GM18526 (cell line): Measurements from ENCODE around the gene SH3RF3.

ENCODE experiments used
- POLR2A ChIP-seq: IDR thresholded peaks from 3 replicates; pipeline ENCODE4 v1.6.1; 2011; ENCODE audit not compliant: insufficient read length; ENCODE audit errors: extremely low read depth

The SH3RF3 gene

DNA sequence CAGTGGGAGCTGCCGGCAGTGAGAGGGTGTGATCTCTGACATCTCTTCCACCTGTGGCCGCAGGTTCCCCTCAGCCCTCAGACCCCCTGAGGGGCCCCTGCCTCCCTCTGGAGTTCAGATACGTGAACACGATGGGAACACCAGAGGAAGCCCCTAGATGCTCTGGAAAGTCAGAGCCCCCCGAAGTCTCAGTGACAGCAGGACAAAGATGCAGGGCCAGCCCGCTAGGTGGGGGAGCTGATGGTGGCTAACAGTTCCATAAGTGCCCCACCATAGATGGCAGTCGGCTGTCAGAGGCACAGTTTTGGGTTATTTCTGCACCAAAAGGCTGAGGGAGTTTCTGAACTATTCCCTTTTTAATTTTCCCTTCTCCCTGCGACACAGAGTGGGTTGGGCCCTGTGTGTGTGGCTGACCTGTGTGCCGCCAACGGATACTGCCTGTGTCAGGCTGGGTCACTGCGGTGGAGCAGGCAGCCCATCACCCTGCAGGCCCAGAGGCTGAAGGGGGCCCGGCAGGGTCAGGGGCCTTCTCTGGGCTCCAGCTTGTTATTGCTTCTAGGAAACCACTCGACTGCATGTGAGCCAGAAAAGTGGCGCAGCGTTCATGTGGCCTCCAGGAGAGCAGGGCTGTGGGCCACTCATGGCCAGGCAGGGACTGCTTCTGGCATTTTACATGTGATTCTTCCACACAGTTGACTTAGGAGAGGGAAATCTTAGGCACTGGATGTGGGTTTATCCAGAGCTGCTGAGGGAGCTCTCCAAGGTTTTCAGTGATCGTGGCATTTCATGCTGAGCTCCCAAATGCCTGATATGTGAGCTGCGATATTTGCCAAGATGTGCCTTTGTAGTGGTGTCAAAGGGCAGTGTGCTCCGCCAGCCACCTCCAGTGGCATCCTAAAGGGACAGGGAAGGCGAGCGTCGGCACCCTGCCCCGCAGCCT, 225.1 kb downstream of the SH3RF3 start:
- no peak for TF ChIP-seq POLR2A

DNA sequence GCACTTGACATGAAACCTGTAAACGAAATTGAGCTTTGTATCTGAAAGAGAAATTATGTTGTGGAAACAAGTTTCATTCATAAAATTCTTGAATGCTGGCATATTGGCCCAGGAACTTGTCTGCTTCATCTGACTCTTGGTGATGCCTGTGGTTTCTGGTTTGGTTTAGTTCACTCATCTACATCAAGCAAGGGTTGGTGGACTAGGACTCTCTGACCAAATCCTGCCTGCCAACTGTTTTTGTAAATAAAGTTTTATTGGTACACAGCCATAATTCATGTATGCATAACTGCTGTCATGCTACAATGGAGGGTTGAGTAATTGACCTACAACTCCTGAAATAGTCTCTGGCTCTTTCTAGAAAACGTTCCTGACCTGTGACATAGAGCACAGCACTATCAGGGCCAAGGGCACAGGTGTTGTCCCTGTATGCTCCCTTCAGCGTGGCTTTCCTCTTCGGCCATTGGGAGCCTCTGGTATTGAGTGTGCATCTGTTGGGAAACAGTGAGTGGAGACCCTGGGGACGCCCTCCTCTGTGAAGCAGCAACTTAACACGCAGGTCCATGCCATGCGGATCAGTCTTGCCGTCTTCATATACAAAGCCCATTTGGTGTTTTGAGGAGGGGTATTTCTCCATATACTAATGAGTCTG, 226.3 kb downstream of the SH3RF3 start:
- no peak for TF ChIP-seq POLR2A

DNA sequence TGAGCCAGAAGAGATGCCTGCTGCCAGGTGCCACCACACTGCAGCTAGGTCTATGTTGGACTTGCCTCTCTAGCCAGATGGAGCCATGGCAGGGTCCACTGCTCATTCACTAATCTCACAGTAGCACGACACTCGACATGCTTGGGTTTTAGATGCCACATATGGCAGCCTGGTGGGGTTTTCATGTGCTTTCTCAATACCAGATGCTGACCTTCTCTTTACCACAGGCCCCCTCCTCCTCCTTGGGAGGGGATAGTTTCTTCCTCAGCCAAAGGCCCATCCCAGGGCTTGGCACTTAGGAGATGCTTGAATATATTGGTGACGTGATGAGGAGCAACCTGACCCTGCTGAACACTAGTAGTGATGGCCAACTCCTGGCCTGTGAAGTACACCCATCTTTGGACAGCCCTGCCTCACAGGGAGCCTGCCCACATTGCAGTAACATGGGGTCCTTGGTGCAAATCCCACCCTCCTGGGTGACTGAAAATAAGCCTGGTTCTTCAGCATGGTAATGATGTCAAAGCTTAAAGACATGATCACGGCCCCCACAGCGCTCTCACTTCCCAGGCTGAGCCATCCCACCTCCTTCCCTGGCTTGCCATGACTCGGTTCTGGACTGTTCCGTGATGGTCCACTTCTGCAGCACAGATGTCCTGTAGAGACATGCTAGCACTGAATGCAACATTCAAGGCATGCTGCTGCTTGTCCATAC, 227.5 kb downstream of the SH3RF3 start:
- TF ChIP-seq POLR2A: no peak

DNA sequence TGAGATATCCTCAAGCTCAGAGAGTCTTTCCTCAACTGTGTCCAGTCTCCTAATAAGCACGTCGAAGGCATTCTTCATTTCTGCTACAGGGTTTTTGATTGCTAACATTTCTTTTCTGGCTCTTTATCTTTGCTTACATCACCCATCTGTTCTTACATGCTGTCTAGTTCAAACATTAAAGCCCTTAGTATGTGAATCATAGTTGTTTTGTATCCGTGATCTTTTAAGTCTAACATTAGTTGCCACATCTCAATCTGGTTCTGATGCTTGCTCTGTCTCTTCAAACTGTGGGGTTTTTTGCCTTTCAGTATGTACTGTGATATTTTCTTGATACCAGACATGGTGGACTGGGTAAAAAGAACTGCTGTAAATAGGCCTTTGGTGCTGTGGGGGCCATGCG, 235.2 kb downstream of the SH3RF3 start:
- TF ChIP-seq POLR2A: no peak

DNA sequence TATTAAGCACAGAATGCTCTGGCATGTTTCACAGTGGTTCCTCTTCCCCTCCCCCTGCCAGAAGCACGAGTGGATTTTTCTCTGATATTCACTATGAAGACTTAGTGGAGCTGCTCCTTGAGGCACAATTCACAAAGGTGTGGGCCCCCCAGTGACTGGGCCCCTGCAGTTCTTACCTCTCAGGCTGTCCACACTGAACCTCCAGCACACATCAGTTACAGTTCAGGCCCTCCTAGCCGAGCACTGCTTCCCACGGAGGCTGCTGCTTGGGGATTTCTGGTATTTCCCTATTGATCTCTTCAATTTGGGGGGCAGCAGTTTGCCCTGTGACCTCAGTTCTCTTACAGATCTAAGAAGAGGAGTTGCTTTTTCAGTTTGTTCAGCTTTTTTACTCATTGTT, 236.1 kb downstream of the SH3RF3 start:
- no peak for TF ChIP-seq POLR2A

DNA sequence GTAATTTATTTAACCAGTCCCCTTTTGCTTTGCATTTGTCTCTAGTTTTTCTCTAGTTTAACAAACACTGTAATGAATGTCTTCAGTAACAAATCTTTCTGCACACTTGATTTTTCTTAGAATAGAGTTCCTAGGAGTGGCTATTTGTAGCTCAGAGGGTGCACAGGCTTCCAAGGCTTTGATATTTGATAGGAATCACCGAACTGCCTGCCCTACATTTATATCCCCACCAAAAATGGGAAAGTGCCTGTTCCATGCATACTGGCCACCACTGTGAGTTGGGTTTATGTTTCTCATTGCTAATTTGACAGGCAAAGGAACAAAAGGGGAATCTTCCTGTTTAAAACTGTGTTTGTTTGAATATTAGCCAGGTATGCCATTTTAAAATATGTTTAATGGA, 238.7 kb downstream of the SH3RF3 start:
- TF ChIP-seq POLR2A: no peak

DNA sequence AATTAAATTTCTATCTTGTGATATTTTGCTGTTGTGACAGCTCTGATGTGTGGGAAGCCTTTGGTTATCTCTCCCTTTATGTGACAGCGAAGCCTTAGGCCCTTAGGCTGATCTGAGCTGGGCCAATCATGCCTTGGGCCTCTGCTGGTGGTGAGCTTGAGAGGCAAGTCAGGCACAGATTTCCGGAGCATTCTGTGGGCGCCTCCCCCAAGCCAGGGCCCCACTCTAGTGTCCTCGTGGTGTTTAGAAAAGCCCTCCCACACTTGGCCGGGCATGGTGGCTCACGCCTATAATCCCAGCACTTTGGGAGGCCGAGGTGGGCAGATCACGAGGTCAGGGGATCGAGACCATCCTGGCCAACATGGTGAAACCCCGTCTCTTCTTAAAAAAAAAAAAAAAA, 239.8 kb downstream of the SH3RF3 start:
- TF ChIP-seq POLR2A: no peak

DNA sequence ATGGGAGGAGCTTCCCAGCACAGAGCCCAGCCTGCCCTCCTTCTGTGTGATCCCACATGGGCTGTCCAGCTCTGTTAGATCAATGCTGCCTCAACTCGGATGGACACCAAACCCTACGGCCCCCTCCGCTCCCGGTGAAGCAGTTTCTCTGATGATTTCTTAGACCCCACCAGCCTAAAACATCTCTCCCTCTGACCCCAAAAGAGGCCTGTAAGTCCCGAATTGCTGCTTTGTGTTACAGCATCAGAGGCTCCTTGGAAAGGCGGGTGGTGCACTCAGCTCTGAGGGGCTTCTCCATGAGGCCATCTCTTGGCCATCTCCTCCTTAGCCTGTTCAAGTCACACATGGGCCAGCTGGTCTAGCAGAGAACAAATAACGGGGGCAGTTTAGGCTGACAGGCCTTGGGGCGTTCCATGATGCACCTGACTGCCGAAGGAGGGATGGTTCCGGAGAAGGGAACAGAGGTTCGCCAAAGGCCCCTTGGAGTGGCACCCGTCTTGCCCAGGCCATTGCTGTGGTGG, 240.7 kb downstream of the SH3RF3 start:
- TF ChIP-seq POLR2A: no peak

DNA sequence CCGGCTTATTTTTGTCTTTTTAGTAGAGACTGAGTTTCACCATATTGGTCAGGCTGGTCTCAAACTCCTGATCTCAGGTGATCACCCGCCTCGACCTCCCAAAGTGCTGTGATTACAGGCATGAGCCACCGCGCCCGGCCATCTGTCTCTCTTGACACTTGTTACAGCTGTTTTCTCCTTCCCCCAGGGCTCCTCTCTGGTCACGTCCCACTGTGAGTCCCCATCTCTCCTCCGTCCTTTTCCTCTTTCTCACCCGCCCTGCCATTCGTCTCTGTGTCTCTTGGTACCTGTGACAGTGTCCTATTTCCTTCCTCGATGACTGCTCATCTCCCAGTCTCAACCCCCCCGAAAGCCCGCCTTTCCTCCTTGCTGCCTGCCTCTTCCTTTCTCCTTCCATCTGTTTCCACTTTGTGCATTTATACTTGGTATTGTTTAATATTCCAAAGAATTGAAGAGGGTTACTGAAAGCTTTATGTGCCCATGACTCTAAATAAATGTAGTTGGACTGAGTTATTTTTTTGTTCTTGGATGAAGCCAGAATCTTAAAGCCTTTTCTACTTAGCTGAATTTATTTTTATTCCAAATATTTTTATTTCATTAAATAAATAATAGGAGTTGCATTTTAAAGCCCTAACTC, 241.5 kb downstream of the SH3RF3 start:
- no peak for TF ChIP-seq POLR2A

DNA sequence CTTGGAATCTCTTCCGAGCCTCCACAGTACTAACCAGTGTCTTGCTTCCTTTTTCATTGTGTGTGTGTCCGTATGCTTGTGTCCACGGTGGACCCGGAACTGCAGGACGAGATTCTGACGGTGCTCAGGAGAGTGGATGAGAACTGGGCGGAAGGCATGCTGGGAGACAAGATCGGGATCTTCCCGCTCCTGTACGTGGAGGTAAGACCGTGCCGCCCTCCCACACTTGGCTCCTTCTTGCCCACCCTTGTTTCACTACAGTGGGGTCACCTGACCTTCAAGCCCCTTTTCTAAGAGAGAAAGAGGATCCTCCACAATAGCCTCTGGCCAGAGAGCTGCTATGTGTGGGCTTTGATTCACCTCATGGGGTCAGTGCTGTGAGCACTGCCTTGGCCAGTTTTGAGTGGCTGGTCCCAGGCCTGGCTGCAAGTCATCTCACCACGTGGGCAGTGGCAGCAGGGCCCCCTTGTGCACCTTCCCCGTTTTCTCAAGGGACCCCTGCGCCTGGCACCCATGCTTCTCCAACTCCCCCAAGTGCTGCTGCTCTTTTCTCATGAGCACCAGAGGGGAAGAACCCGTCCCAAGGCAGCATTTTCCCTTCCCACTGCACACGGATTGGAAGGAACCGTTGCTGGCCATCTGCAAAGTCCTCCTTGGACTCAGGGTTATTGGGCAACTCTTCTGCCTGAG, 242.6 kb downstream of the SH3RF3 start:
- TF ChIP-seq POLR2A: no peak

DNA sequence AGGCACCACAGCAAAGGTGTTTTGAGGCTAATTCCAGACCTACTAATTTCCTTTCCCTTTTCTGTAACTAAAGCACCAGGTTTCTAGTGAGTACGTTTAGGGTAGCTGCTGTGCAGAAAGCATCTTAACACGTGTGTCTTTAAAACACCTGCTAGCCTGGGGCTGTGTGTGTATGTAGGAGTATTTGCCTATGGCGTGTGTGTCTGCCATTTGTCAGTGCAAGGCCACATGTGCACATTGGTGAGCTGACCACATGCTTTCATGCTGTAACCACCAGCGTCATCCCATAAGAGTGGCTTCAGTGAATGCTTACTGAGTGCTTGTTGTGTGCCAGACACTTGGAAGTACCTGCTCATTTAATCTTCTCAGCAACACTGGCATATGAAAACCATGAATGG, 243.2 kb downstream of the SH3RF3 start:
- no peak for TF ChIP-seq POLR2A

DNA sequence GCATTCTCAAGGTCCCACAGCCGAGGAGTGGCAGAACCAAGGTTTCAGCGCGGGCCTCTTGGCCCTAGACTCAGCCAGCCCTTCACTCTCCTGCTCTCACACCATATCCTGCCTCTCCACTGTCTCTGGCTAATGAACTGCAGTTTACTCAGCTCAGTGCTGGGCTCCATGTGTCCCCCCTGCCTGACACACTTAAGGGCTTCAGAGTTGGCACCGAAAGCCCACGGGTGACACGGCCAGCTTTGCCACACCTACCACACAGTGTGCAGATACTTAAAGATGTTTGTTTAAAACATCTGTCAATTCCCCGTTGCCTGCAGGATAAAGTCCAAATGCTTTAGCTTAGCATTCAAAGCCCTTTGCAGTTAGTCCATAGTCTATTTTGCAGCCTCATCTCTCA, 243.6 kb downstream of the SH3RF3 start:
- TF ChIP-seq POLR2A: no peak

DNA sequence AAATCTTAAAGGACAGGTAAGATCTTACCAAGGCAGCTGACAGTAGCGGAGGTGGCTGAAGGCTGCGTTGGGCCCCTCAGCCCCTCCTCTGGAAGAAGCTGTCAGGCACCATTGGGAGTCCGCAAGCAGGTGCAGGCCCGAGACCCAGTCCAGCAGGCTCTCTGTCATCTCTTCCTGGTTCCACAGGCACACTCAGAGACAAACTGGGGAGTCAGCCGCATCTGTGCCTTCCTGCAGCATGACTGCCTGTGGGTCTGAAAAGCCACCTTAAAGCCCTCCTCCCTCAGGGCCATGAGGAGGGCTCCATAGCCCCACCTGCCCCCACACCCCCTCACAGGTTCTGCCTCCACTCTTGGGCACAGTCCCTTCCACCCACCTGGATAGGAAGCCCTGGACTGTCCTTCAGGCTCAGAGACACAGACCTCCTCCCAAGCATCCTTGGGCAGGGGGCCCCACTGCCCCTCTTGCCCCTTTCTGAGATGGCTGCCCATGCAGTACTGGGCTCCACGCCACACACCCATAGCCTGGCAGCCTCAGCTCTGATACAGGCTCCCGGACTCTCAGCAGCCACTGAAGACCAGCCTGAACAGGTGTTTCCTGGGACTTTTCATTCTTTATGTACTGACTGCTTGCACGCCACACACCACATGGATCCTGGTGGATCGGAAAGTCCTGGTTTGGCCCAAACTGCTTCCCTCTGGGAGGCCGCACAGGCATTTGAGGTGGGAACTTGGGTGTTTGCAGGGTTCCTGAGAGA, 245.0 kb downstream of the SH3RF3 start:
- no peak for TF ChIP-seq POLR2A

DNA sequence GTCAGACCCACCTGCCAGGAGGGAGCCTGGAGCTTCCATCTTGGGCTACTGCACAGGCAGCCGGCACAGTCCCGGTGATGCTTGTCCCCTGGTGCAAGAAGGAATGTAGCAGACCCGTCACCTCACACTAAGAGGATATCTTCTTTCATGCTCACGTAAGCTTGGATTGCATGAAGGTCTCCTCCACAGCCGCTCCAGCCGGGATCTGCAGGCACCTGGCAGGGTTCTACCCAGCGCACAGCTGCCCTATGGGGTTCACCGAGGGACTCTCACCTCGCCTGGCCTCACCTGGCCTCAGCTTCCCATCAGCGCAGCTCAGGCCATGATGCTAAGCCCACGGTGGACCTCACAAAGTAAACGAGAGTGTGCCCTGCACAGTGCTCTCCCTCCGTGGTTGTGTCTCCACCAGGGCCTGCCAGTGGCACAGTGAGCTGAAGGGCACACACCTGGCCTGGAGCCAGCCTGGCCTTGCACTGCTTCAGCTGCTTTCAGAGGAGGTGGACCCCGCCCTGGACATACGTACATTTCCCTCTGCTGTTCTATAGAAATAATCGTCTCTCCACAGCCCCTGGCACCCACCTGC, 245.6 kb downstream of the SH3RF3 start:
- TF ChIP-seq POLR2A: no peak

DNA sequence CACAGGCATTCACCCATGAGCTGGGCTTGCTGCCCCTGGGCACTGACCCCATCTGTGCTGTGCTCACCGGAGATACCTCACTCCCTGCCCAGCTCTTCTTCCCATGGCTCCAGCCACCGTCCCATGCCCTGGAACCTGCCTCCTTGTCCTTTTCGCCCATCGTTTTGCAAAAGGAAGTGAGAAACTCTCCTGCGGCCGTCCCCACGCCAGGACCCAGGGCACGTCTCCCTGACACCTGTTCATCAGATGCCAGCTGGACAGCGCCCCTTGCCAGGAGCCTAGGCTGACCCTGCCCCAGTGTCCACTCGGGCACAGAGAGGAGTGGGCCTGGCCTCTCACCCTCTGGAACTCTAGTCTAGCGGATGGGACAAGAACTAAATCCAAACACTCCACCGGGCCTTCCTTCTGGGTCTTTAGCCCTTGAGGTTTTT, 246.1 kb downstream of the SH3RF3 start:
- TF ChIP-seq POLR2A: no peak
